Measurements from ENCODE around the gene CBLC.
A peak's percentile ranks its signal among the peaks of the same experiment; 100 is the strongest.
"Not testable (repeated sequence)": the region's sequence is repeated elsewhere in the genome, so short reads cannot be mapped to it uniquely, and the experiment has no call there.

CBLC gene

GRCh38 chr19:44765033-44765948 lies 12.4 kb upstream of the CBLC start:
- DNase-seq (ENCODE audit: low spot score) = no peak

GRCh38 chr19:44765949-44766335 lies 11.7 kb upstream of the CBLC start:
- no peak for DNase-seq (ENCODE audit: low spot score)

GRCh38 chr19:44767295-44768180 lies 10.2 kb upstream of the CBLC start:
- DNase-seq (ENCODE audit: low spot score) = no peak

- peak; percentile 92 for DNase-seq (ENCODE audit: low spot score)
These were observed 7.0 kb upstream of the CBLC start for GRCh38 chr19:44770550-44771257.

- DNase-seq (ENCODE audit: low spot score) = not testable (repeated sequence)
These were observed 5.5 kb upstream of the CBLC start for GRCh38 chr19:44772144-44772543.

- no peak for DNase-seq (ENCODE audit: low spot score)
These were observed 4.7 kb upstream of the CBLC start for GRCh38 chr19:44772959-44773358.

- no peak for DNase-seq (ENCODE audit: low spot score)
These were observed 1.9 kb upstream of the CBLC start for GRCh38 chr19:44775676-44776240.

- no peak for DNase-seq (ENCODE audit: low spot score)
These were observed 1.1 kb upstream of the CBLC start for GRCh38 chr19:44776402-44777096.

- no peak for DNase-seq (ENCODE audit: low spot score)
These were observed 1.5 kb downstream of the CBLC start for GRCh38 chr19:44779150-44779549.

GRCh38 chr19:44781694-44782093 lies 4.0 kb downstream of the CBLC start:
- DNase-seq (ENCODE audit: low spot score) = not testable (repeated sequence)

- no peak for DNase-seq (ENCODE audit: low spot score)
These were observed 5.0 kb downstream of the CBLC start for GRCh38 chr19:44782729-44783128.

- no peak for DNase-seq (ENCODE audit: low spot score)
These were observed 5.9 kb downstream of the CBLC start for GRCh38 chr19:44783545-44783944.

- DNase-seq (ENCODE audit: low spot score) = no peak
These were observed 7.6 kb downstream of the CBLC start for GRCh38 chr19:44785271-44785670.

GRCh38 chr19:44785993-44786392 lies 8.3 kb downstream of the CBLC start:
- no peak for DNase-seq (ENCODE audit: low spot score)

- DNase-seq (ENCODE audit: low spot score) = no peak
These were observed 11.3 kb downstream of the CBLC start for GRCh38 chr19:44788971-44789370.

- no peak for DNase-seq (ENCODE audit: low spot score)
These were observed 12.3 kb downstream of the CBLC start for GRCh38 chr19:44789943-44790483.

GRCh38 chr19:44792281-44792680 lies 14.6 kb downstream of the CBLC start:
- DNase-seq (ENCODE audit: low spot score) = no peak

GRCh38 chr19:44794610-44795009 lies 16.9 kb downstream of the CBLC start:
- no peak for DNase-seq (ENCODE audit: low spot score)

GRCh38 chr19:44795398-44795987 lies 17.8 kb downstream of the CBLC start:
- DNase-seq (ENCODE audit: low spot score) = no peak

GRCh38 chr19:44796701-44797115 lies 19.0 kb downstream of the CBLC start:
- peak; percentile 59 for DNase-seq (ENCODE audit: low spot score)
